H7 (cell line): Measurements from ENCODE around the gene LRIG1. TPM values are rescaled to one million over a fixed set of nuclear protein-coding genes. Genes with fewer than 3 reads are reported as not detected.
A peak's percentile ranks its signal among the peaks of the same experiment; 100 is the strongest.

Experiments
- DNase-seq: peaks from one replicate; pipeline ENCODE4 v3.0.0; 2012
- H3K27me3 ChIP-seq: 2 replicates; pipeline ENCODE4 v1.6.0; 2011; ENCODE audit warnings: mild to moderate bottlenecking, low read length; ENCODE audit not compliant: control insufficient read depth, insufficient read depth
- H3K36me3 ChIP-seq: replicated peaks from 2 replicates; pipeline ENCODE4 v1.5.1; 2011; ENCODE audit warnings: low read length; ENCODE audit not compliant: control insufficient read depth, insufficient read depth
- H3K4me3 ChIP-seq: 2 replicates; pipeline ENCODE4 v1.5.1; 2011; ENCODE audit warnings: low read depth, mild to moderate bottlenecking, control low read depth, low read length, moderate library complexity; ENCODE audit not compliant: insufficient read depth
- total RNA-seq: library from RNA; depleted of rRNA; stranded (reverse); fragments of >200 nt; shearing (Covaris generic); gene quantifications from 2 replicates; pipeline ENCODE4 v1.2.3, GENCODE V29; 2014

LRIG1 gene
- total RNA-seq, 1 experiment from 2014 or later = 69.7 TPM

- no peaks in the 10 kb centered on the region for H3K27me3 ChIP-seq
- no peak for DNase-seq
- no peak overlapping the region for H3K4me3 ChIP-seq
- peaks cover 57% of the 10 kb centered on the region for H3K36me3 ChIP-seq
These were observed 89.8 kb downstream of the LRIG1 start for GRCh38 chr3:66410976-66411375.

- H3K27me3 ChIP-seq = no peaks in the 10 kb centered on the region
- H3K36me3 ChIP-seq = peaks cover 60% of the 10 kb centered on the region
- DNase-seq = no peak
- no peak overlapping the region for H3K4me3 ChIP-seq
These were observed 90.8 kb downstream of the LRIG1 start for GRCh38 chr3:66409771-66410754.

- no peaks in the 10 kb centered on the region for H3K27me3 ChIP-seq
- H3K36me3 ChIP-seq = peaks cover 61% of the 10 kb centered on the region
- peak; percentile 95 for DNase-seq
- H3K4me3 ChIP-seq = no peak overlapping the region
These were observed 93.1 kb downstream of the LRIG1 start for GRCh38 chr3:66407611-66408218.

GRCh38 chr3:66406831-66407610 lies 93.8 kb downstream of the LRIG1 start:
- DNase-seq = no peak
- H3K4me3 ChIP-seq = no peak overlapping the region
- no peaks in the 10 kb centered on the region for H3K27me3 ChIP-seq
- H3K36me3 ChIP-seq = peaks cover 60% of the 10 kb centered on the region

- no peak for DNase-seq
- Histone ChIP-seq H3K36me3 (peaks cover 58% of the 10 kb centered on the region), H3K27me3 (no peaks in the 10 kb centered on the region), H3K4me3 (no peak overlapping the region)
These were observed 94.7 kb downstream of the LRIG1 start for GRCh38 chr3:66406163-66406562.

GRCh38 chr3:66405701-66406091 lies 95.1 kb downstream of the LRIG1 start:
- Histone ChIP-seq H3K27me3 (no peaks in the 10 kb centered on the region), H3K36me3 (peaks cover 54% of the 10 kb centered on the region), H3K4me3 (no peak overlapping the region)
- no peak for DNase-seq

GRCh38 chr3:66404903-66405700 lies 95.7 kb downstream of the LRIG1 start:
- Histone ChIP-seq H3K36me3 (peaks cover 49% of the 10 kb centered on the region), H3K4me3 (no peak overlapping the region), H3K27me3 (no peaks in the 10 kb centered on the region)
- DNase-seq = no peak

- no peak for DNase-seq
- no peak overlapping the region for H3K4me3 ChIP-seq
- peaks cover 45% of the 10 kb centered on the region for H3K36me3 ChIP-seq
- H3K27me3 ChIP-seq = no peaks in the 10 kb centered on the region
These were observed 96.6 kb downstream of the LRIG1 start for GRCh38 chr3:66404197-66404596.

GRCh38 chr3:66403323-66403990 lies 97.4 kb downstream of the LRIG1 start:
- peak; percentile 59 for DNase-seq
- peaks cover 49% of the 10 kb centered on the region for H3K36me3 ChIP-seq
- H3K27me3 ChIP-seq = no peaks in the 10 kb centered on the region

GRCh38 chr3:66402596-66403290 lies 98.1 kb downstream of the LRIG1 start:
- no peak for DNase-seq
- H3K27me3 ChIP-seq = no peaks in the 10 kb centered on the region
- H3K4me3 ChIP-seq = no peak overlapping the region
- H3K36me3 ChIP-seq = peaks cover 54% of the 10 kb centered on the region

More at GRCh38 chr3:66403323-66403990, 97.4 kb downstream of the LRIG1 start:
- H3K4me3 ChIP-seq = no peak overlapping the region

- no peak overlapping the region for H3K4me3 ChIP-seq
- no peak for DNase-seq
- peaks cover 48% of the 10 kb centered on the region for H3K36me3 ChIP-seq
- no peaks in the 10 kb centered on the region for H3K27me3 ChIP-seq
These were observed 98.9 kb downstream of the LRIG1 start for GRCh38 chr3:66401675-66402491.

- Histone ChIP-seq H3K36me3 (peaks cover 46% of the 10 kb centered on the region), H3K4me3 (no peak overlapping the region), H3K27me3 (no peaks in the 10 kb centered on the region)
- no peak for DNase-seq
These were observed 99.7 kb downstream of the LRIG1 start for GRCh38 chr3:66401157-66401550.
